ENCODE measurements around the gene TNNI3. TPM values are rescaled to one million over a fixed set of nuclear protein-coding genes. Genes with fewer than 3 reads are reported as not detected.

TNNI3 gene
- polyA plus RNA-seq, 6 donors from 2014 or later = not detected

DNA sequence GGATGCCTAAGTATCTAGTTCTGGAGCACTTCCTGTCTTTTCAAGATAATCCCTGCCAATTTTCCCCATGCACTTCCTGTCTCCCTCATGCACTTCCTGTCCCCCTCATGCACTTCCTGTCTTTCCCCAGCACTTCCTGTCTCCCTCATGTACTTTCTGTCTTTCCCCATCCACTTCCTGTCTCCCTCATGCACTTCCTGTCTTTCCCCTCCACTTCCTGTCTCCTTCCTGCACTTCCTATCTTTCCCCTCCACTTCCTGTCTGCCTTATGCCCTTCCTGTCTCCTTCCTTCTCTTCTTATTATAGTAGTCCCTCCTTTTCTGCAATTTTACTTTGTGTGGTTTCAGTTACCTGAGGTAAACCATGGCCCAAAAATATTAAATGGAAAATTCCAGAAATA lies 5.5 kb downstream of the TNNI3 start:
- ATAC-seq (ENCODE audit: low read depth in 2 of 2) (no peak), DNase-seq (no peak)
- H3K27me3 Mint-ChIP-seq = peaks cover 38 to 55% (median 51%) of the 10 kb centered on the region in 3 donors
- H3K4me3 Mint-ChIP-seq = peak overlapping the region in 2 of 8 donors; percentile 28 to 56
- peak overlapping the region in 3 of 6 donors; percentile 3 to 87 (median 75) for H3K27ac Mint-ChIP-seq
- H3K4me1 Mint-ChIP-seq = peaks cover 16 to 27% (median 27%) of the 10 kb centered on the region in 3 donors
- H3K9me3 Mint-ChIP-seq = peaks cover 10 to 22% (median 18%) of the 10 kb centered on the region in 7 donors
- H3K36me3 Mint-ChIP-seq = peaks cover 0 to 20% of the 10 kb centered on the region in 2 donors

DNA sequence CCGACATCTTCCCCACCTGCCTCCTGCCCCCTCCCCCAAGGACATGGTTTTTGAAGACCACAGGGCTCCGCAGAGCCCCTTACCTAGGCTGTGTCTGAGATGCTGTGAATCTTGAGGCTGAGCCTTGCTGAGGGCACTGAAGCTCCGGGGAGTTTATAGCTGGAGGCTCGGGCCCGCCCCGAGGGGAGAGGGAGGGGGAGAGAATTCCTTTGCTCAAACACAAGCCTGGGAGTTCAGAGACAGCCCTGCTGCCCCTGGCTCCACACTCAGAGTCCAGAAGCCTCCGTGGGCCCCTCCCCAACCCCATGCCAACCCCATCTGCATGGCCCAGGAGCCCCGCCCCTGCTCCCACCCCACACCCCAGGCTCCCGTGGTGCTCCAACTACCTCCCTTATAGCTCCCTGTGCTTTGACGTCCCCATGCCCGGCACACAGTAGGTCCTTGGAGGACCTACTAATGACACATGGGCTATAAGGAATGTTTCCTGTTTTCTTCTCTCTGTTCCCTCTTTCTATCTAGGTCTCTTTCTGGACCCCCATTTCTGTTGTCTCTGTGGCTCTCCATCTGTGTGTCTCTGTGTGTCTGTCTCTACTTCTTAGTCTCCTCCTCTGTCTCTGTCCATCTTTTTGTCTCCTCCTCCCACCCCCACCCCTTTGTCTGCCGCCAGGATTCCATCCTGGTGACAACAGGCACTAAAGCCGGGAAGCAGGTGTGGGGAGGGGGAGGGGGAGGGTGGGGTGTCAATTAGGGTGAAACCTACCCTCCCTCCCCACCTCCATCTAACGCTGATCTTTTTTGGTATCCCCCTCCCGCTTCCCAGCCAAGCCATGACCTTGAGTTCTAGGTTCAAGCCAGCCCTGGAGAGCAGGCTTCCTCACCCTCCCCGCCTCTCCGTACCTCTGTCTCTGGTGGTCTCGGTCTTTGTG lies 8.2 kb downstream of the TNNI3 start, which contains the start of gene TNNT1:
Gene TNNT1, minus strand, starts transcription at position 129 of the 926 bp plus-strand sequence. CDS start 2,049 bp downstream, outside the sequence.
- Mint-ChIP-seq H3K36me3 (peaks cover 0 to 27% of the 10 kb centered on the region in 2 donors), H3K9me3 (peaks cover 4 to 19% (median 14%) of the 10 kb centered on the region in 7 donors), H3K27me3 (peaks cover 36 to 62% (median 60%) of the 10 kb centered on the region in 3 donors), H3K27ac (no peak within 1 kb of the TSS), H3K4me3 (no peak within 1 kb of the TSS), H3K4me1 (peaks cover 25 to 31% (median 25%) of the 10 kb centered on the region in 3 donors)
- ATAC-seq (ENCODE audit: low read depth in 2 of 2) (no peak), DNase-seq (no peak)

- H3K9me3 Mint-ChIP-seq = peaks cover 4 to 12% (median 10%) of the 10 kb centered on the region in 7 donors
- H3K27me3 Mint-ChIP-seq = peaks cover 41 to 70% (median 69%) of the 10 kb centered on the region in 3 donors
- no peak overlapping the region for H3K27ac Mint-ChIP-seq
- no peak for ATAC-seq (ENCODE audit: low read depth in 2 of 2)
- H3K36me3 Mint-ChIP-seq = peaks cover 0 to 20% of the 10 kb centered on the region in 2 donors
- H3K4me1 Mint-ChIP-seq = peaks cover 18 to 24% (median 21%) of the 10 kb centered on the region in 3 donors
- H3K4me3 Mint-ChIP-seq = peak overlapping the region in 1 of 8 donors; percentile 3
- DNase-seq = no peak
Observed at GRCh38 chr19:55147545-55148251, 9.8 kb downstream of the TNNI3 start.

- Mint-ChIP-seq H3K4me1 (peaks cover 12 to 16% (median 15%) of the 10 kb centered on the region in 3 donors), H3K36me3 (peaks cover 0 to 13% of the 10 kb centered on the region in 2 donors), H3K4me3 (peak overlapping the region in 2 of 8 donors; percentile 20 to 51), H3K27ac (no peak overlapping the region), H3K27me3 (peaks cover 41 to 70% (median 69%) of the 10 kb centered on the region in 3 donors), H3K9me3 (peaks cover under 1 to 6% (median 5%) of the 10 kb centered on the region in 7 donors)
- DNase-seq (no peak), ATAC-seq (ENCODE audit: low read depth in 2 of 2) (no peak)
Observed at GRCh38 chr19:55146705-55147273, 10.7 kb downstream of the TNNI3 start.

GRCh38 chr19:55146078-55146704 lies 11.3 kb downstream of the TNNI3 start:
- ATAC-seq (ENCODE audit: low read depth in 2 of 2) (no peak), DNase-seq (no peak)
- Mint-ChIP-seq H3K4me1 (peaks cover 14 to 18% (median 16%) of the 10 kb centered on the region in 3 donors), H3K27me3 (peaks cover 40 to 75% (median 71%) of the 10 kb centered on the region in 3 donors), H3K36me3 (peaks cover 0 to 12% of the 10 kb centered on the region in 2 donors), H3K9me3 (peaks cover 0 to under 1% (median 0%) of the 10 kb centered on the region in 7 donors), H3K27ac (peak overlapping the region in 1 of 6 donors; percentile 20), H3K4me3 (peak overlapping the region in 1 of 8 donors; percentile 38)

DNA sequence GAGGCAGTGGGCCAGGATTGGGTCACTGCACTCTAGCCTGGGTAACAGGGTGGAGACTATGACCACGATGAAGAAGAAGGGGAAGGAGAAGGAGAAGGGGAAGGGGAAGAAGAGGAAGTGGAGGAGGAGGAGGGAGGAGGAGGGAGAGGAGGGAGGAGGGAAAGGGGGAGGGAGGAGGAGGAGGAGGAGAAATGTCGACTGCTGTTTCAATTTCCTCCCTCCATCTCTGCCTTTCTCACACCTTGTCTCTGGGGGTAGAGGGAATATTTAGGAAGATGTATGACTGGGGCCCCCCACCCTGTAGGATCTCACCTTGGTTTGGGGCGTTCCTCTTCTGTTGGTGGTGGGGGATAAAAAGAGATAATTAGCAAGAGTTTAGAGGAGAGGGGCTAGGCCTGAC lies 12.3 kb downstream of the TNNI3 start:
- peaks cover 0 to 12% of the 10 kb centered on the region in 2 donors for H3K36me3 Mint-ChIP-seq
- peaks cover 16 to 20% (median 18%) of the 10 kb centered on the region in 3 donors for H3K4me1 Mint-ChIP-seq
- no peaks in the 10 kb centered on the region for H3K9me3 Mint-ChIP-seq
- H3K4me3 Mint-ChIP-seq = no peak overlapping the region
- no peak overlapping the region for H3K27ac Mint-ChIP-seq
- DNase-seq (no peak), ATAC-seq (ENCODE audit: low read depth in 2 of 2) (no peak)
- peaks cover 40 to 76% (median 71%) of the 10 kb centered on the region in 3 donors for H3K27me3 Mint-ChIP-seq

- H3K36me3 Mint-ChIP-seq = peaks cover 0 to 12% of the 10 kb centered on the region in 2 donors
- peaks cover 28 to 62% (median 53%) of the 10 kb centered on the region in 3 donors for H3K27me3 Mint-ChIP-seq
- no peak overlapping the region for H3K27ac Mint-ChIP-seq
- ATAC-seq (ENCODE audit: low read depth in 2 of 2) = no peak
- peak overlapping the region in 2 of 8 donors; percentile 6 to 57 for H3K4me3 Mint-ChIP-seq
- DNase-seq = no peak
- H3K9me3 Mint-ChIP-seq = no peaks in the 10 kb centered on the region
- H3K4me1 Mint-ChIP-seq = peaks cover 16 to 20% (median 18%) of the 10 kb centered on the region in 3 donors
Observed at GRCh38 chr19:55141696-55142095, 15.8 kb downstream of the TNNI3 start.

DNA sequence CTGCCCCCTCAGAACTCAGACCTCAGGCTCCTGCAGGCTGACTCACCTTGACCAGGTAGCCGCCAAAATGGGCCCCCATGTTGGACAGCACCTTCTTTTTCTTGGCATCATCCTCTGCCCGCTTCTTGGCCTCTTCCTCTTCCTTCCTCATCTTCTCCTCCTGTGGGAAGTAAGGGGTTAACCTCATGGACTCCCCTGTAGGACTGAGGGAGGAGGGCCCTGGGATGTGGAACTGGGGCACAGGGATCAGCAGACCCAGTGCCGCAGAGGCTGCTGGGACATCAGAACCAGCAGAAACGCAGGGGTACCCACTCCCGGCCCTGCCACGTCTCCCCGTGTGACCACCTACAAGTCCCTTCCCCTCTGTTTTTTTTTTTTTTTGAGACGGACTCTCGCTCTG lies 19.6 kb downstream of the TNNI3 start:
- no peaks in the 10 kb centered on the region for H3K9me3 Mint-ChIP-seq
- no peak overlapping the region for H3K27ac Mint-ChIP-seq
- DNase-seq (no peak), ATAC-seq (ENCODE audit: low read depth in 2 of 2) (no peak)
- H3K36me3 Mint-ChIP-seq = no peaks in the 10 kb centered on the region
- H3K4me3 Mint-ChIP-seq = no peak overlapping the region
- H3K4me1 Mint-ChIP-seq = peaks cover 8 to 14% (median 12%) of the 10 kb centered on the region in 3 donors
- H3K27me3 Mint-ChIP-seq = peaks cover 23 to 51% (median 28%) of the 10 kb centered on the region in 3 donors

GRCh38 chr19:55136399-55137102 lies 21.0 kb downstream of the TNNI3 start:
- Mint-ChIP-seq H3K27me3 (peaks cover 23 to 57% (median 31%) of the 10 kb centered on the region in 3 donors), H3K36me3 (no peaks in the 10 kb centered on the region), H3K4me1 (peaks cover 9 to 16% (median 14%) of the 10 kb centered on the region in 3 donors), H3K4me3 (no peak overlapping the region), H3K27ac (no peak overlapping the region), H3K9me3 (no peaks in the 10 kb centered on the region)
- ATAC-seq (ENCODE audit: low read depth in 2 of 2) = no peak
- no peak for DNase-seq

- Mint-ChIP-seq H3K9me3 (no peaks in the 10 kb centered on the region), H3K4me3 (no peak overlapping the region), H3K4me1 (peaks cover 7 to 9% (median 9%) of the 10 kb centered on the region in 3 donors), H3K27me3 (peaks cover 25 to 62% (median 35%) of the 10 kb centered on the region in 3 donors), H3K36me3 (no peaks in the 10 kb centered on the region), H3K27ac (no peak overlapping the region)
- DNase-seq (no peak), ATAC-seq (ENCODE audit: low read depth in 2 of 2) (no peak)
Observed at GRCh38 chr19:55134736-55135135, 22.8 kb downstream of the TNNI3 start.

- H3K36me3 Mint-ChIP-seq = no peaks in the 10 kb centered on the region
Observed at GRCh38 chr19:55133639-55134444, 23.7 kb downstream of the TNNI3 start.

More at GRCh38 chr19:55133639-55134444, 23.7 kb downstream of the TNNI3 start:
- H3K27me3 Mint-ChIP-seq = peaks cover 31 to 69% (median 43%) of the 10 kb centered on the region in 3 donors
- ATAC-seq (ENCODE audit: low read depth in 2 of 2) (peak; percentile 45 to 56), DNase-seq (no peak)
- peaks cover 7 to 9% (median 9%) of the 10 kb centered on the region in 3 donors for H3K4me1 Mint-ChIP-seq
- no peak overlapping the region for H3K4me3 Mint-ChIP-seq
- H3K27ac Mint-ChIP-seq = no peak overlapping the region
- no peaks in the 10 kb centered on the region for H3K9me3 Mint-ChIP-seq
